ENCODE data around the gene CASZ1.

DNA sequence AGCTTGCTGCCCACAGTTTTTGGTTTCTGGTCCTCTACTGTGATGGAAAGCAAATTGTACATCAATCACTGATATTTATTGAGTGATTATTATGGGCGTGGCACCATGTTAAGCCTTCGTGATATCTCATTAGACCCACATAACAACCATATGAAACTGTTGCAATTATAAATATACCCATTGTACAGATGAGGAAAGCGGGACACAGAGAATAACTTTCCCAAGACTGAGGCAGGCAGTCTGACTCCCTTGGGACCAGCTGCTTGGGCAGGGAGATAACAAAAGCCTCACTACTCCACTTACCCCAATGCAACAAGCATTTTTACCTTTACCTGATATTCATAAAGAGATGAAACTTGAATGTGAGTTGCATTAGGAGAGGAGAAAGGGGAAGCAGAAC is 4.3 kb upstream of the CASZ1 start:
- TF ChIP-seq, protein P1, sequence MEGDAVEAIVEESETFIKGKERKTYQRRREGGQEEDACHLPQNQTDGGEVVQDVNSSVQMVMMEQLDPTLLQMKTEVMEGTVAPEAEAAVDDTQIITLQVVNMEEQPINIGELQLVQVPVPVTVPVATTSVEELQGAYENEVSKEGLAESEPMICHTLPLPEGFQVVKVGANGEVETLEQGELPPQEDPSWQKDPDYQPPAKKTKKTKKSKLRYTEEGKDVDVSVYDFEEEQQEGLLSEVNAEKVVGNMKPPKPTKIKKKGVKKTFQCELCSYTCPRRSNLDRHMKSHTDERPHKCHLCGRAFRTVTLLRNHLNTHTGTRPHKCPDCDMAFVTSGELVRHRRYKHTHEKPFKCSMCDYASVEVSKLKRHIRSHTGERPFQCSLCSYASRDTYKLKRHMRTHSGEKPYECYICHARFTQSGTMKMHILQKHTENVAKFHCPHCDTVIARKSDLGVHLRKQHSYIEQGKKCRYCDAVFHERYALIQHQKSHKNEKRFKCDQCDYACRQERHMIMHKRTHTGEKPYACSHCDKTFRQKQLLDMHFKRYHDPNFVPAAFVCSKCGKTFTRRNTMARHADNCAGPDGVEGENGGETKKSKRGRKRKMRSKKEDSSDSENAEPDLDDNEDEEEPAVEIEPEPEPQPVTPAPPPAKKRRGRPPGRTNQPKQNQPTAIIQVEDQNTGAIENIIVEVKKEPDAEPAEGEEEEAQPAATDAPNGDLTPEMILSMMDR (IDR thresholded peaks at IDR 0.05): no peak
- TF ChIP-seq SIN3A (IDR thresholded peaks at IDR 0.05; ENCODE audit: borderline replicate concordance, insufficient read depth, low read depth, low read length): no peak

Data from Panc1 (cell line).